ENCODE data around the gene RAP1GDS1. TPM values are rescaled to one million over a fixed set of nuclear protein-coding genes. Genes with fewer than 3 reads are reported as not detected.

Gene RAP1GDS1
- total RNA-seq, 1 donor from 2014 or later: 64.5 TPM

DNA sequence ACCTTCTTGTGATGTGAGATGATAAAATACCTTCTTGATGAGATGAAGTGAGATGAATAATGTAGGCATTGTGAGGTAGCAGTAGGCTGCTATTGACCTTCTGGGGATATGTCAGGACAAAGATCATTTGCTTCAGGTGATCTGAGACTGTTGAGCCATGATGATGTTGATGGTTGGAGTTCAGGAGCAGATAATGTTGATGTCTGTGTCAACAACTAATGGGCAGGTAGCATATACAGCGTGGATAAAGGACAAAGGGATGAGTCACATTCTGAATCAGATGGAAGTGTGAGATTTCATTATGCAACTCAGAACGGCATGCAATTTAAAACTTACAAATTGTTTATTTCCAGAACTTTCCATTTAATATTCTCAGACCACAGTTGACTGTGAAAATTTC, 57.3 kb downstream of the RAP1GDS1 start:
- peaks cover 7% of the 10 kb centered on the region for H3K36me3 Mint-ChIP-seq (ENCODE audit: low read depth, unreplicated experiment)
- TF ChIP-seq, protein P1, sequence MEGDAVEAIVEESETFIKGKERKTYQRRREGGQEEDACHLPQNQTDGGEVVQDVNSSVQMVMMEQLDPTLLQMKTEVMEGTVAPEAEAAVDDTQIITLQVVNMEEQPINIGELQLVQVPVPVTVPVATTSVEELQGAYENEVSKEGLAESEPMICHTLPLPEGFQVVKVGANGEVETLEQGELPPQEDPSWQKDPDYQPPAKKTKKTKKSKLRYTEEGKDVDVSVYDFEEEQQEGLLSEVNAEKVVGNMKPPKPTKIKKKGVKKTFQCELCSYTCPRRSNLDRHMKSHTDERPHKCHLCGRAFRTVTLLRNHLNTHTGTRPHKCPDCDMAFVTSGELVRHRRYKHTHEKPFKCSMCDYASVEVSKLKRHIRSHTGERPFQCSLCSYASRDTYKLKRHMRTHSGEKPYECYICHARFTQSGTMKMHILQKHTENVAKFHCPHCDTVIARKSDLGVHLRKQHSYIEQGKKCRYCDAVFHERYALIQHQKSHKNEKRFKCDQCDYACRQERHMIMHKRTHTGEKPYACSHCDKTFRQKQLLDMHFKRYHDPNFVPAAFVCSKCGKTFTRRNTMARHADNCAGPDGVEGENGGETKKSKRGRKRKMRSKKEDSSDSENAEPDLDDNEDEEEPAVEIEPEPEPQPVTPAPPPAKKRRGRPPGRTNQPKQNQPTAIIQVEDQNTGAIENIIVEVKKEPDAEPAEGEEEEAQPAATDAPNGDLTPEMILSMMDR (IDR thresholded peaks at IDR 0.05; ENCODE audit: insufficient read depth, low read depth, low read length): no peak
- TF ChIP-seq EZH2 (IDR thresholded peaks at IDR 0.05; ENCODE audit: insufficient read depth, low read length): no peak
- Histone ChIP-seq H3K36me3 (ENCODE audit: insufficient read depth, low read length) (peaks cover 3% of the 10 kb centered on the region), H3K9me3 (ENCODE audit: insufficient read depth, low read depth, low read length) (no peaks in the 10 kb centered on the region), H3K27me3 (ENCODE audit: insufficient read depth, low read length) (no peaks in the 10 kb centered on the region), H3K4me1 (ENCODE audit: insufficient read depth, low read length) (peaks cover 3% of the 10 kb centered on the region), H2AFZ (ENCODE audit: low read depth, low read length) (no peak overlapping the region), H4K20me1 (ENCODE audit: insufficient read depth, low read length) (peaks cover 8% of the 10 kb centered on the region), H3K4me3 (ENCODE audit: insufficient read depth, low read depth, low read length) (no peak overlapping the region), H3K9ac (ENCODE audit: low read length) (no peak overlapping the region), H3K27ac (ENCODE audit: low read depth, low read length) (no peak overlapping the region), H3K79me2 (ENCODE audit: insufficient read depth, low read length) (peaks cover 39% of the 10 kb centered on the region), H3K4me2 (ENCODE audit: low read length) (no peak overlapping the region)
- no peak overlapping the region for H3K27ac Mint-ChIP-seq (ENCODE audit: unreplicated experiment)
- no peak overlapping the region for H3K4me3 Mint-ChIP-seq (ENCODE audit: unreplicated experiment)
- H3K9me3 Mint-ChIP-seq (ENCODE audit: unreplicated experiment): no peaks in the 10 kb centered on the region
- no peak for DNase-seq (ENCODE audit: low read depth)
- peaks cover 2% of the 10 kb centered on the region for H3K4me1 Mint-ChIP-seq (ENCODE audit: low read depth, unreplicated experiment)
- H3K27me3 Mint-ChIP-seq (ENCODE audit: low read depth, unreplicated experiment): no peaks in the 10 kb centered on the region
- FAIRE-seq: no peak

DNA sequence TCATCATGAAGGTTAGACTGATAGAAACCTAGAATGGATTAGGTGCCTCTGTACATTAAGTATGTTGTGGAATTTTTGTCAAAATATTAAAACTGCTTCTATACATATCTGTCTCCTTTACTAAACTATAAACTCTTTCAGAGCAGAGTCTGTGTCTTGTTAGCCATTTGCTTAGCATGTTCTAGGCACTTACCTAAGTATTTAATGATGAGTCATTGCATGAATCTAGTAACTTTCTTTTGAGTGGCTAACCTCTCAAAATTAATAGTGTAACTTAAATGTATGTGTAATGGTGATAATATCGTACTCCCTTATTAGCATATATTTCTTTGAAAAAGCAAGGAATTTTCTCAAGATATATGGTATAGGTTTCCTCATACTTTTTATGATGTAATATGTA, 57.8 kb downstream of the RAP1GDS1 start:
- no peak overlapping the region for H3K4me2 ChIP-seq (ENCODE audit: low read length)
- H3K4me1 ChIP-seq (ENCODE audit: insufficient read depth, low read length): peaks cover 3% of the 10 kb centered on the region
- Mint-ChIP-seq H3K4me3 (ENCODE audit: unreplicated experiment) (no peak overlapping the region), H3K9me3 (ENCODE audit: unreplicated experiment) (no peaks in the 10 kb centered on the region), H3K4me1 (ENCODE audit: low read depth, unreplicated experiment) (peaks cover 2% of the 10 kb centered on the region), H3K27me3 (ENCODE audit: low read depth, unreplicated experiment) (no peaks in the 10 kb centered on the region), H3K27ac (ENCODE audit: unreplicated experiment) (no peak overlapping the region), H3K36me3 (ENCODE audit: low read depth, unreplicated experiment) (peaks cover 7% of the 10 kb centered on the region)
- peaks cover 8% of the 10 kb centered on the region for H4K20me1 ChIP-seq (ENCODE audit: insufficient read depth, low read length)
- peaks cover 3% of the 10 kb centered on the region for H3K36me3 ChIP-seq (ENCODE audit: insufficient read depth, low read length)
- no peaks in the 10 kb centered on the region for H3K9me3 ChIP-seq (ENCODE audit: insufficient read depth, low read depth, low read length)
- H3K9ac ChIP-seq (ENCODE audit: low read length): no peak overlapping the region
- H3K27ac ChIP-seq (ENCODE audit: low read depth, low read length): no peak overlapping the region
- FAIRE-seq (no peak), DNase-seq (ENCODE audit: low read depth) (no peak)
- no peak overlapping the region for H3K4me3 ChIP-seq (ENCODE audit: insufficient read depth, low read depth, low read length)
- no peak for TF ChIP-seq EZH2 (IDR thresholded peaks at IDR 0.05; ENCODE audit: insufficient read depth, low read length)
- TF ChIP-seq, protein P1 (IDR thresholded peaks at IDR 0.05; ENCODE audit: insufficient read depth, low read depth, low read length): no peak
- peaks cover 39% of the 10 kb centered on the region for H3K79me2 ChIP-seq (ENCODE audit: insufficient read depth, low read length)
- no peaks in the 10 kb centered on the region for H3K27me3 ChIP-seq (ENCODE audit: insufficient read depth, low read length)
- H2AFZ ChIP-seq (ENCODE audit: low read depth, low read length): no peak overlapping the region

DNA sequence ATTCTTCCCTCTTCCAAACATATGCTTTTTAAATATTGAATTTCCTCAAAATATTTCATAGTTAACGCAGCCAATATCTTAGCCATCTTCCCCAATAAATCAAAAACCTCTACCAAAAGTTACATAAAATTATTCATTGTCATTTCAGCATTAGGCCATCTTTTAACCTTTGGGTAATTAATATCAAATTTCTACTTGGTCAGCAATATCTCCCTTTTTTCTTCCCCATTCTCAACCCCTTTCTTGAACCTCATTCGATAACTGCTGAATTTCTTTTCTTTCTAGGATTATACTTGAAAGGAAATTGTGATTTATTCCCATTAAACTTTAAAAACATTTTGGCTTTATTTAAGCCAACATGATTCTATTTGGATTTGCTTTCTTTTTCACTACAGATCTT, 65.0 kb downstream of the RAP1GDS1 start:
- Histone ChIP-seq H3K36me3 (ENCODE audit: insufficient read depth, low read length) (no peaks in the 10 kb centered on the region), H2AFZ (ENCODE audit: low read depth, low read length) (no peak overlapping the region), H3K4me2 (ENCODE audit: low read length) (no peak overlapping the region), H3K79me2 (ENCODE audit: insufficient read depth, low read length) (peaks cover 5% of the 10 kb centered on the region), H3K27ac (ENCODE audit: low read depth, low read length) (no peak overlapping the region), H3K9ac (ENCODE audit: low read length) (no peak overlapping the region), H3K27me3 (ENCODE audit: insufficient read depth, low read length) (no peaks in the 10 kb centered on the region), H3K9me3 (ENCODE audit: insufficient read depth, low read depth, low read length) (no peaks in the 10 kb centered on the region), H3K4me1 (ENCODE audit: insufficient read depth, low read length) (no peaks in the 10 kb centered on the region), H4K20me1 (ENCODE audit: insufficient read depth, low read length) (no peaks in the 10 kb centered on the region), H3K4me3 (ENCODE audit: insufficient read depth, low read depth, low read length) (no peak overlapping the region)
- no peaks in the 10 kb centered on the region for H3K9me3 Mint-ChIP-seq (ENCODE audit: unreplicated experiment)
- H3K4me1 Mint-ChIP-seq (ENCODE audit: low read depth, unreplicated experiment): no peaks in the 10 kb centered on the region
- FAIRE-seq: no peak
- no peak for DNase-seq (ENCODE audit: low read depth)
- TF ChIP-seq, protein P1 (IDR thresholded peaks at IDR 0.05; ENCODE audit: insufficient read depth, low read depth, low read length): no peak
- TF ChIP-seq EZH2 (IDR thresholded peaks at IDR 0.05; ENCODE audit: insufficient read depth, low read length): no peak
- H3K27ac Mint-ChIP-seq (ENCODE audit: unreplicated experiment): no peak overlapping the region
- no peaks in the 10 kb centered on the region for H3K27me3 Mint-ChIP-seq (ENCODE audit: low read depth, unreplicated experiment)
- no peak overlapping the region for H3K4me3 Mint-ChIP-seq (ENCODE audit: unreplicated experiment)
- peaks cover 5% of the 10 kb centered on the region for H3K36me3 Mint-ChIP-seq (ENCODE audit: low read depth, unreplicated experiment)

Measured in astrocyte (in vitro differentiated cells and primary cell).